HepG2 (cell line): ENCODE measurements around the gene KLHL18. TPM values are rescaled to one million over a fixed set of nuclear protein-coding genes. Genes with fewer than 3 reads are reported as not detected.
A peak's percentile ranks its signal among the peaks of the same experiment; 100 is the strongest.

Experiments used
- FIP1L1 ChIP-seq: fragments of 200-400 bp; formaldehyde crosslinking; IDR thresholded peaks from 2 replicates; pipeline ENCODE4 v1.6.1; 2018; ENCODE audit warnings: low read depth, mild to moderate bottlenecking, low read length, moderate library complexity, borderline replicate concordance; ENCODE audit not compliant: insufficient read depth
- NFIB ChIP-seq: sonication (generic); formaldehyde crosslinking; IDR thresholded peaks from 2 replicates; pipeline ENCODE4 v1.9.0; 2021; ENCODE audit warnings: missing genetic modification reagents, mild to moderate bottlenecking, borderline replicate concordance
- NR2F2 ChIP-seq: IDR thresholded peaks from 2 replicates; pipeline ENCODE4 v1.6.1; 2012; ENCODE audit warnings: low read depth, inconsistent platforms, borderline replicate concordance
- PAWR ChIP-seq: sonication (generic); formaldehyde crosslinking; IDR thresholded peaks from 2 replicates; pipeline ENCODE4 v1.4.0; 2020; ENCODE audit warnings: missing genetic modification reagents, mild to moderate bottlenecking, borderline replicate concordance
- SATB2 ChIP-seq: sonication (generic); formaldehyde crosslinking; IDR thresholded peaks from 2 replicates; pipeline ENCODE4 v1.5.0; 2020; ENCODE audit warnings: missing genetic modification reagents
- THAP9 ChIP-seq: sonication (generic); formaldehyde crosslinking; IDR thresholded peaks from 2 replicates; pipeline ENCODE4; 2020; ENCODE audit warnings: missing genetic modification reagents, mild to moderate bottlenecking, borderline replicate concordance
- ZBTB37 ChIP-seq: sonication (generic); formaldehyde crosslinking; IDR thresholded peaks from 2 replicates; pipeline ENCODE4 v1.4.0; 2020; ENCODE audit warnings: mild to moderate bottlenecking, missing genetic modification reagents
- ZFP90 ChIP-seq: sonication (generic); formaldehyde crosslinking; IDR thresholded peaks from 2 replicates; pipeline ENCODE4 v1.8.0; 2022; ENCODE audit warnings: missing genetic modification reagents, mild to moderate bottlenecking, inconsistent platforms, borderline replicate concordance
- ZHX2 ChIP-seq, 2 experiments: sonication (generic) in 1 of 2; formaldehyde crosslinking in 1 of 2; IDR thresholded peaks; 2 replicates each; pipeline versions ENCODE4 v1.6.1 to v1.9.0; 2014 to 2022; ENCODE audit warnings: antibody characterized with exemption in 1 of 2, borderline replicate concordance in 1 of 2, inconsistent platforms in 1 of 2, low read depth in 1 of 2, missing genetic modification reagents in 1 of 2
- ZIK1 ChIP-seq: sonication (generic); formaldehyde crosslinking; IDR thresholded peaks from 2 replicates; pipeline ENCODE4 v1.5.0; 2020; ENCODE audit warnings: mild to moderate bottlenecking, low read depth, missing genetic modification reagents, borderline replicate concordance
- ZNF724P ChIP-seq: sonication (generic); formaldehyde crosslinking; IDR thresholded peaks from 2 replicates; pipeline ENCODE4 v1.8.0; 2022; ENCODE audit warnings: missing genetic modification reagents, borderline replicate concordance
- polyA plus RNA-seq, 8 experiments: library from polyadenylated mRNA; depleted of rRNA in 3 of 8; stranded (reverse) in 7 of 8; unstranded in 1 of 8; fragments of >200 nt; fragmentation: Illumina TruSeq in 4 of 8; extraction: Trizol in 4 of 8; gene quantifications; 2 replicates each; pipeline versions ENCODE4 v1.2.1 to v1.2.3, GENCODE V29; 2011 to 2016; ENCODE audit warnings: low read depth in 4 of 8, missing spikeins in 1 of 8, mixed read lengths in 1 of 8; ENCODE audit not compliant: insufficient read depth in 1 of 8
- total RNA-seq, 5 experiments: library from RNA; depleted of rRNA; stranded (reverse); fragments of >200 nt; fragmentation: Illumina TruSeq; extraction: Trizol; gene quantifications; 2 replicates each; pipeline ENCODE4 v1.2.3, GENCODE V29; 2016; ENCODE audit warnings: low read depth in 1 of 5
- TF ChIP-seq, protein P1 (sequence below): sonication (generic); formaldehyde crosslinking; IDR thresholded peaks from 2 replicates; pipeline ENCODE4 v1.4.0; 2020; ENCODE audit warnings: missing genetic modification reagents

KLHL18 gene
- total and polyA plus RNA-seq, 2 of the 13 experiments (the other 11 are each of a cell fraction or from before 2014, with no cell fraction given) = 17.5 to 18.8 TPM

GRCh38 chr3:47282424-47283192 lies at the start of gene KLHL18, which contains the start of gene KIF9 (continued):
- peak; percentile 57; the same call in 1 of the 2 replicates for TF ChIP-seq ZHX2 (IDR thresholded peaks at IDR 0.05; ENCODE audit: low read depth)
- TF ChIP-seq ZHX2 (CRISPR knock-in tag; IDR thresholded peaks at IDR 0.05; ENCODE audit: borderline replicate concordance) = 0 out of 2 replicates have a peak, but pooled peaks have one; percentile 9
- TF ChIP-seq NR2F2 = peak; percentile 65; the same call in 1 of the 2 replicates
- TF ChIP-seq PAWR (CRISPR knock-in tag) = 0 out of 2 replicates have a peak, but pooled peaks have one; percentile 73
- TF ChIP-seq, protein P1, sequence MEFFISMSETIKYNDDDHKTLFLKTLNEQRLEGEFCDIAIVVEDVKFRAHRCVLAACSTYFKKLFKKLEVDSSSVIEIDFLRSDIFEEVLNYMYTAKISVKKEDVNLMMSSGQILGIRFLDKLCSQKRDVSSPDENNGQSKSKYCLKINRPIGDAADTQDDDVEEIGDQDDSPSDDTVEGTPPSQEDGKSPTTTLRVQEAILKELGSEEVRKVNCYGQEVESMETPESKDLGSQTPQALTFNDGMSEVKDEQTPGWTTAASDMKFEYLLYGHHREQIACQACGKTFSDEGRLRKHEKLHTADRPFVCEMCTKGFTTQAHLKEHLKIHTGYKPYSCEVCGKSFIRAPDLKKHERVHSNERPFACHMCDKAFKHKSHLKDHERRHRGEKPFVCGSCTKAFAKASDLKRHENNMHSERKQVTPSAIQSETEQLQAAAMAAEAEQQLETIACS (CRISPR knock-in tag) = no peak
- TF ChIP-seq ZNF724P (CRISPR knock-in tag) = no peak; the same call in 1 of the 2 replicates
- TF ChIP-seq ZFP90 (CRISPR knock-in tag) = peak; percentile 43; the same call in 1 of the 2 replicates
- TF ChIP-seq SATB2 (CRISPR knock-in tag) = no peak
- no peak for TF ChIP-seq NFIB (CRISPR knock-in tag)
- no peak for TF ChIP-seq FIP1L1
- TF ChIP-seq THAP9 (CRISPR knock-in tag) = peak; percentile 92; the same call in 1 of the 2 replicates
- no peak for TF ChIP-seq ZBTB37 (CRISPR knock-in tag)
- TF ChIP-seq ZIK1 = no peak; the same call in 1 of the 2 replicates
